Mammary epithelial cell (primary cell): ENCODE results near the gene IL1RAPL2.

ENCODE experiments used
- CTCF ChIP-seq, 2 donors: IDR thresholded peaks in 1 of 2; conservative IDR thresholded peaks in 1 of 2; 2 replicates each; pipeline ENCODE4 v1.5.1; 2011 to 2012; ENCODE audit warnings: inconsistent platforms in 2 of 2, low read length in 2 of 2, mild to moderate bottlenecking in 2 of 2, control low read depth in 1 of 2, low read depth in 1 of 2; ENCODE audit not compliant: insufficient read depth in 1 of 2; ENCODE audit errors: extremely low read depth in 1 of 2
- EZH2 ChIP-seq: IDR thresholded peaks from 2 replicates; pipeline ENCODE4 v1.6.1; 2012; ENCODE audit warnings: low read length, inconsistent platforms, borderline replicate concordance

DNA sequence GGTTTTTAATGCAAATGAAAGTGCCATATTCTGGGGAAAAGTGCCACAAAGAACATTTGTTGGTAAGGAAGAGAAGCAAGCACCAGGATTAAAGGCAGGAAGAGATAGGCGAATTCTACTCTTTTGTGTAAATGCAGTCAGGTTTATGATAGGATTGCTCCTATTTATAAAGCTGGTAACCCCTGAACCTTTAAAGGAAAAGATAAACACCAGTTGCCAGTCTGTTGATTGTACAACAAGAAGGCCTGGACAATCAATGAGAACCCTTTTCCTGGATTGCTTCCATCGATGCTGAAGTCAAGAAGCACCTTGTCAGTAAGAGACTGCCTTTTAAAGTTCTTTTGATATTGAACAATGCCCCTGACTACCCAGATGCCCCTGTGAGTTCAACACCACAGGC lies 1098.2 kb downstream of the IL1RAPL2 start:
- no peak for TF ChIP-seq CTCF (conservative IDR thresholded peaks at IDR 0.05 in 1 of 2, IDR thresholded peaks at IDR 0.05 in 1 of 2; ENCODE audit: extremely low read depth in 1 of 2, insufficient read depth in 1 of 2, low read depth in 1 of 2, low read length in 2 of 2)
- no peak for TF ChIP-seq EZH2
